Measurements from ENCODE around the gene ITGA6.

DNA sequence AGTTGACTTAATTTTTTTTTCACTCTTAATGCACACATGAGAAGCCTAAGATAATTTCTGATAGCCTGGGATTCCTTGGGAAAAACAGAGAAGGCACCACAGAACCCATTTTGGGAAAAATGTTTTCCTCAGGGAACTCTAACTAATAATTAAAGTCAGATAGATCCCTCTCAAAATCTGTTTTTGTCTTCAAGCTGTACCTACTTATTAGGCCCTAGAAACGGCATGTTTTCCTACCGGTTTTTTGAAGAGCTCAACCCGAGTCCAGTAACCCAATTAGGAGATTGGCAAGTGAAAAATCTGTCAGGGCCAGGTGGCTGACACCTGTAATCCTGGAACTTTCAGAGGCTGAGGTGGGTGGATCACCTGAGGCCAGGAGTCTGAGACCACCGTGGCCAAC lies 112.4 kb downstream of the ITGA6 start:
- TF ChIP-seq CTCF (IDR thresholded peaks at IDR 0.05) (no peak), POLR2A (IDR thresholded peaks at IDR 0.05) (no peak)

All from thyroid gland (tissue), 4 donors.